Tibial nerve (tissue), 3 donors: ENCODE data around the gene C5.

Experiments used
- POLR2A ChIP-seq, 2 donors: fragments of 450-650 bp; IDR thresholded peaks; one replicate each; pipeline ENCODE4 v1.6.1; 2017; ENCODE audit warnings: antibody characterized with exemption in 2 of 2, mild to moderate bottlenecking in 2 of 2, moderate library complexity in 2 of 2
- TF ChIP-seq, protein P1 (sequence below), 5 experiments: fragments of 200-600 bp in 3 of 5; fragments of 450-650 bp in 2 of 5; sonication (generic) in 3 of 5; IDR thresholded peaks; one replicate each; pipeline ENCODE4 v1.5.1; 2016 to 2019; ENCODE audit warnings: antibody characterized with exemption in 5 of 5, mild to moderate bottlenecking in 3 of 5, moderate library complexity in 2 of 5

DNA sequence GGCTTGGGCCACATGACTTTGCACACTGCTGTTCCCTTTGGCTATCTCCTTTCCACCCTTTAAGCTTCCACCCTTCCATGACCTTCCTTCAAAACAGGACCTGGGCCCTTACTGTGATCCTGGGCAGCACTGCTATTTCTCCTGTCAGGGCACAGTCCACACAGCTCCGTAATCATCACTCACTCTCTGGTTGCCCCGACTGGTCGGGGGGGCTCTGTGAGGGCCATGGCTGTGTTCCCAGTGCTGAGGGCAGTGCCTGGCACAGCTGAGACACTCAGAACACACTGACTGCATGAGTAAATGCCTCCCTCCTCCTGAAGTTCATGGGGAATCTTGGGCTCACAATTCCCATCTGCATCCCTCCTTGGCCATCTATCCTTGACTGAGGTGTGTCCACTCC is 135.7 kb downstream of the C5 start:
- TF ChIP-seq, protein P1, sequence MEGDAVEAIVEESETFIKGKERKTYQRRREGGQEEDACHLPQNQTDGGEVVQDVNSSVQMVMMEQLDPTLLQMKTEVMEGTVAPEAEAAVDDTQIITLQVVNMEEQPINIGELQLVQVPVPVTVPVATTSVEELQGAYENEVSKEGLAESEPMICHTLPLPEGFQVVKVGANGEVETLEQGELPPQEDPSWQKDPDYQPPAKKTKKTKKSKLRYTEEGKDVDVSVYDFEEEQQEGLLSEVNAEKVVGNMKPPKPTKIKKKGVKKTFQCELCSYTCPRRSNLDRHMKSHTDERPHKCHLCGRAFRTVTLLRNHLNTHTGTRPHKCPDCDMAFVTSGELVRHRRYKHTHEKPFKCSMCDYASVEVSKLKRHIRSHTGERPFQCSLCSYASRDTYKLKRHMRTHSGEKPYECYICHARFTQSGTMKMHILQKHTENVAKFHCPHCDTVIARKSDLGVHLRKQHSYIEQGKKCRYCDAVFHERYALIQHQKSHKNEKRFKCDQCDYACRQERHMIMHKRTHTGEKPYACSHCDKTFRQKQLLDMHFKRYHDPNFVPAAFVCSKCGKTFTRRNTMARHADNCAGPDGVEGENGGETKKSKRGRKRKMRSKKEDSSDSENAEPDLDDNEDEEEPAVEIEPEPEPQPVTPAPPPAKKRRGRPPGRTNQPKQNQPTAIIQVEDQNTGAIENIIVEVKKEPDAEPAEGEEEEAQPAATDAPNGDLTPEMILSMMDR (IDR thresholded peaks at IDR 0.05) = no peak
- TF ChIP-seq POLR2A (IDR thresholded peaks at IDR 0.05) = no peak
